Stomach (tissue), 4 donors: Measurements from ENCODE around the gene LBX2.

ENCODE experiments used
- POLR2A ChIP-seq, 4 donors: fragments of 450-650 bp; IDR thresholded peaks; one replicate each; pipeline ENCODE4 v1.6.1; 2016; ENCODE audit warnings: antibody characterized with exemption in 4 of 4, control low read depth in 2 of 4, mild to moderate bottlenecking in 1 of 4, moderate library complexity in 1 of 4
- POLR2AphosphoS5 ChIP-seq, 3 donors: sonication (generic); formaldehyde crosslinking; IDR thresholded peaks; one replicate each; pipeline ENCODE4 v1.6.1; 2016; ENCODE audit warnings: antibody characterized with exemption in 3 of 3
- TF ChIP-seq, protein P1 (sequence below), 7 experiments: fragments of 450-650 bp in 4 of 7; fragments of 200-600 bp in 3 of 7; sonication (generic) in 3 of 7; IDR thresholded peaks; one replicate each; pipeline ENCODE4 v1.5.1; 2016 to 2019; ENCODE audit warnings: antibody characterized with exemption in 7 of 7, control low read depth in 2 of 7, mild to moderate bottlenecking in 1 of 7

DNA sequence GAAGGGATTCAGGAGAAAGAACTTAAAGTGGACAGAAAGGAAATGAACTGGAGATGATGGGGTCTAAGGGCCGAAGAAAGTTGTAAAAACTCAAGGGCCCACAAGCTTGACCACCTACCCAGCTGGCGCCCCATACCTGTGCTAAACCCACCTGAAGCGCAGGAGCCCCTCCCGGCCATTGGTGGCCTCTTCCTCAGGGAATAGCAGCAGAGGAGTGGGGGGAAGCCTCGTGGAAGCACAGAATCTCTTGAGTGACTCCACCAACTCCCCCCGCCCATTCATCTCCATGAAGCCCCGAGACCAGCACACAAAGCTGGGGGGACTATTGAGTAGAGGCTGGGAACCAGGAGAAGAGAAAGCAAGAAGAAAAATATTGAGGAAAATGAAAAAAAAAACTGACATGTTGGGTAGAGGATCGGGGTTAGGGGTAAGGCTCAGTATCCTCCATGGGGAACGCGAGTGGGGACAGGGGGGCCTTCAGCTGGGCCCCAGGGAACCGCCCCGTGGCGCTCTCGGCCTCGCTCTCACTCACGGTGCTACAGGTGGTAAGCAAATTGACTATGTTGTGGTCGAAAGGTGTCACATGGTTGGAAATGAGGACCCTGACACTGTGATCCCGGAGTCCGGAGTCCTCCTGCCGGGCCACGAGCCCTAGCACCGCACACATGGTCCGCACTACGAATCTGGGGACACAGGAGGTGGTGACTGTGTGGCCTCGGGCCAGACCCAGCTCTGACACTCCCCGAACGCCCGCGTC, 29.4 kb upstream of the LBX2 start:
- TF ChIP-seq, protein P1, sequence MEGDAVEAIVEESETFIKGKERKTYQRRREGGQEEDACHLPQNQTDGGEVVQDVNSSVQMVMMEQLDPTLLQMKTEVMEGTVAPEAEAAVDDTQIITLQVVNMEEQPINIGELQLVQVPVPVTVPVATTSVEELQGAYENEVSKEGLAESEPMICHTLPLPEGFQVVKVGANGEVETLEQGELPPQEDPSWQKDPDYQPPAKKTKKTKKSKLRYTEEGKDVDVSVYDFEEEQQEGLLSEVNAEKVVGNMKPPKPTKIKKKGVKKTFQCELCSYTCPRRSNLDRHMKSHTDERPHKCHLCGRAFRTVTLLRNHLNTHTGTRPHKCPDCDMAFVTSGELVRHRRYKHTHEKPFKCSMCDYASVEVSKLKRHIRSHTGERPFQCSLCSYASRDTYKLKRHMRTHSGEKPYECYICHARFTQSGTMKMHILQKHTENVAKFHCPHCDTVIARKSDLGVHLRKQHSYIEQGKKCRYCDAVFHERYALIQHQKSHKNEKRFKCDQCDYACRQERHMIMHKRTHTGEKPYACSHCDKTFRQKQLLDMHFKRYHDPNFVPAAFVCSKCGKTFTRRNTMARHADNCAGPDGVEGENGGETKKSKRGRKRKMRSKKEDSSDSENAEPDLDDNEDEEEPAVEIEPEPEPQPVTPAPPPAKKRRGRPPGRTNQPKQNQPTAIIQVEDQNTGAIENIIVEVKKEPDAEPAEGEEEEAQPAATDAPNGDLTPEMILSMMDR (IDR thresholded peaks at IDR 0.05) = no peak
- TF ChIP-seq POLR2A (IDR thresholded peaks at IDR 0.05) (no peak), POLR2AphosphoS5 (IDR thresholded peaks at IDR 0.05) (no peak)
